HEK293 (cell line): ENCODE results near the gene CLASP1.
"Not testable (repeated sequence)": the region's sequence is repeated elsewhere in the genome, so short reads cannot be mapped to it uniquely, and the experiment has no call there.

Experiments
- CTCF ChIA-PET: fragments of 350-600 bp; formaldehyde crosslinking; extraction: SDS; loops from one replicate; lab custom pipeline; 2021; ENCODE audit warnings: antibody characterized with exemption; lab: Yijun Ruan, JAX
- POLR2A ChIA-PET: fragments of 300-600 bp; formaldehyde crosslinking; extraction: SDS; loops from one replicate; lab custom pipeline; 2020; ENCODE audit warnings: antibody characterized with exemption, inconsistent platforms; lab: Yijun Ruan, JAX
- H3K27ac ChIP-seq: fragments of 200-500 bp; sonication (Bioruptor generic); 2 replicates; pipeline ENCODE4 v1.5.1; 2014; ENCODE audit warnings: low read depth, low read length, control low read depth, inconsistent platforms; ENCODE audit errors: extremely low read depth
- H3K36me3 ChIP-seq, 2 experiments: fragments of 200-500 bp in 1 of 2; sonication (Bioruptor generic) in 1 of 2; 1 replicate in 1 of 2; 2 replicates in 1 of 2; pipeline ENCODE4 v1.5.1; 2014 to 2017; ENCODE audit warnings: inconsistent platforms in 2 of 2, low read length in 2 of 2; ENCODE audit not compliant: control insufficient read depth in 2 of 2, insufficient read depth in 1 of 2
- H3K4me1 ChIP-seq: fragments of 200-500 bp; sonication (Bioruptor generic); 2 replicates; pipeline ENCODE4 v1.5.1; 2014; ENCODE audit warnings: mild to moderate bottlenecking, low read length, inconsistent platforms; ENCODE audit not compliant: control insufficient read depth, insufficient read depth
- H3K4me3 ChIP-seq: 2 replicates; pipeline ENCODE4 v1.5.1; 2011; ENCODE audit warnings: low read depth, mild to moderate bottlenecking, control low read depth, low read length, moderate library complexity
- H3K9me3 ChIP-seq: fragments of 200-500 bp; sonication (Bioruptor generic); 2 replicates; pipeline ENCODE4 v1.5.1; 2014; ENCODE audit warnings: low read depth, low read length, inconsistent platforms; ENCODE audit not compliant: control insufficient read depth, insufficient read depth
- IKZF3 ChIP-seq: fragments of 450-650 bp; IDR thresholded peaks from 2 replicates; pipeline ENCODE4 v1.5.0; 2018; ENCODE audit warnings: missing biosample characterization, mild to moderate bottlenecking, missing genetic modification characterization, moderate library complexity
- ZBTB17 ChIP-seq: fragments of 450-650 bp; formaldehyde crosslinking; IDR thresholded peaks from 2 replicates; pipeline ENCODE4 v1.5.1; 2016; ENCODE audit warnings: missing biosample characterization, missing genetic modification characterization
- ZNF146 ChIP-seq: fragments of 450-650 bp; formaldehyde crosslinking; IDR thresholded peaks from 2 replicates; pipeline ENCODE4 v1.5.1; 2016; ENCODE audit warnings: missing biosample characterization, missing genetic modification characterization
- ZNF48 ChIP-seq: fragments of 450-650 bp; formaldehyde crosslinking; IDR thresholded peaks from 2 replicates; pipeline ENCODE4 v1.5.1; 2016; ENCODE audit warnings: missing biosample characterization, missing genetic modification characterization
- ZNF549 ChIP-seq: fragments of 450-650 bp; IDR thresholded peaks from 2 replicates; pipeline ENCODE4 v1.5.1; 2018; ENCODE audit warnings: missing biosample characterization, missing genetic modification characterization, mild to moderate bottlenecking, inconsistent platforms, moderate library complexity
- ZNF555 ChIP-seq: fragments of 450-650 bp; formaldehyde crosslinking; conservative IDR thresholded peaks from 2 replicates; pipeline ENCODE4 v1.5.1; 2017; ENCODE audit warnings: missing biosample characterization, mild to moderate bottlenecking, missing genetic modification characterization, inconsistent platforms
- ZNF600 ChIP-seq: fragments of 450-650 bp; formaldehyde crosslinking; IDR thresholded peaks from 2 replicates; pipeline ENCODE4 v1.5.1; 2016; ENCODE audit warnings: missing biosample characterization, missing genetic modification characterization
- ZNF621 ChIP-seq: fragments of 450-650 bp; formaldehyde crosslinking; IDR thresholded peaks from 2 replicates; pipeline ENCODE4 v1.5.1; 2017; ENCODE audit warnings: missing biosample characterization, missing genetic modification characterization
- ZNF785 ChIP-seq: fragments of 450-650 bp; formaldehyde crosslinking; IDR thresholded peaks from 2 replicates; pipeline ENCODE4 v1.5.1; 2016; ENCODE audit warnings: missing biosample characterization, missing genetic modification characterization
- TF ChIP-seq, protein P1 (sequence below): fragments of 450-650 bp; formaldehyde crosslinking; IDR thresholded peaks from 2 replicates; pipeline ENCODE4 v1.5.1; 2016; ENCODE audit warnings: missing biosample characterization, missing genetic modification characterization
- TF ChIP-seq, protein P2 (sequence below): fragments of 450-650 bp; formaldehyde crosslinking; IDR thresholded peaks from 2 replicates; pipeline ENCODE4 v1.5.1; 2016; ENCODE audit warnings: missing biosample characterization, missing genetic modification characterization
- TF ChIP-seq, protein P3 (sequence below): fragments of 450-650 bp; formaldehyde crosslinking; IDR thresholded peaks from 2 replicates; pipeline ENCODE4 v1.5.1; 2016; ENCODE audit warnings: missing biosample characterization, missing genetic modification characterization
- TF ChIP-seq, protein P4 (sequence below): fragments of 450-650 bp; formaldehyde crosslinking; IDR thresholded peaks from 2 replicates; pipeline ENCODE4; 2016; ENCODE audit warnings: missing biosample characterization, missing genetic modification characterization

CLASP1 gene

DNA sequence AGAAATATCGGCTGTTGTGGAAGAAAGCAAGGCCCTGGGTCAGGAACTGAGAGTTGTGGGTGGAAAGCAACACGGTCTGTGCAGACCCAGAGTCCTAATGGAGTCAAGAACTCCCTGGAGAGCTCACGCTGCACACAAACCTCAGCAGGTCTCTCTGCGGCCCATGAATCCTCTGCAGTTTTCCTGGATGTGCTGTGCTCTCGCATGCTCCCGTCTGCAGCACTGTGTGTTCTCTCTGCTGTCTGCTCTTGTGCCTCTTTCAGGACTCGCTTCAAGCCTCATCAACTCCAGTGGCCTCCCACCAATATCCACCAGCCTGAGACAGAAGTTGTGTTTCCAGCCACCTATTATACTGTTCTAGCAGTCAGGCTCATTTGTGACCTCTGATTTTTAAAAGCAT lies 94.3 kb downstream of the CLASP1 start:
- no peaks in the 10 kb centered on the region for H3K4me1 ChIP-seq
- H3K4me3 ChIP-seq: no peak overlapping the region
- TF ChIP-seq ZNF600 (tag by site-specific recombination) (0 out of 2 replicates have a peak, but pooled peaks have one; percentile 19), ZNF48 (tag by site-specific recombination) (no peak), ZBTB17 (tag by site-specific recombination) (0 out of 2 replicates have a peak, but pooled peaks have one; percentile 8)
- H3K27ac ChIP-seq: no peak overlapping the region
- ChIA-PET CTCF (no interaction called here), POLR2A (no interaction called here)
- no peaks in the 10 kb centered on the region for H3K9me3 ChIP-seq
- no peaks in the 10 kb centered on the region; a peak in 1 of 3 replicates for H3K36me3 ChIP-seq

DNA sequence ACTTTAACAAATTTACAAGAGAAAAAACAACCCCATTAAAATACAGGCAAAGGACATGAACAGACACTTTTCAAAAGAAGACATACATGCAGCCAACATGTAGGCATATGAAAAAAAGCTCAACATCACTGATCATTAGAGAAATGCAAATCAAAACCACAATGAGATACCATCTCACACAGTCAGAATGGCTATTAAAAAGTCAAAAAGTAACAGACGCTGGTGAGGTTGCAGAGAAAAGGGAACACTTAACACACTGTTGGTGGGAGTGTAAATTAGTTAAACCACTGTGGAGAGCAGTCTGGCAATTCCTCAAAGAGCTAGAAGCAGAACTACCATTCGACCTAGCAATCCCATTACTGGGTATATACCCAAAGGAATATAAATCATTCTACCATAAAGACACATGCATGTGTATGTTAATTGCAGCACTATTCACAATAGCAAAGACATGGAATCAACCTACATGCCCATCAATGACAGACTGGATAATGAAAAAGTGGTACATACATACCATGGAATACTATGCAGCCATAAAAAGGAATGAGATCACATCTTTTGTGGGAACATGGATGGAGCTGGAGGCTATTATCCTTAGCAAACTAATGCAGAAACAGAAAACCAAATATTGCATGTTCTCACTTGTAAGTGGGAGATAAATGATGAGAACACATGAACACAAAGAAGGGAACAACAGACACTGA lies 96.6 kb downstream of the CLASP1 start:
- H3K4me3 ChIP-seq, POLR2A ChIA-PET, H3K4me1 ChIP-seq, H3K36me3 ChIP-seq, H3K9me3 ChIP-seq, H3K27ac ChIP-seq: not testable (repeated sequence)
- TF ChIP-seq ZNF146: peak; percentile 90
- TF ChIP-seq, protein P1, sequence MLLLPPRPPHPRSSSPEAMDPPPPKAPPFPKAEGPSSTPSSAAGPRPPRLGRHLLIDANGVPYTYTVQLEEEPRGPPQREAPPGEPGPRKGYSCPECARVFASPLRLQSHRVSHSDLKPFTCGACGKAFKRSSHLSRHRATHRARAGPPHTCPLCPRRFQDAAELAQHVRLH (tag by site-specific recombination): peak; percentile 75
- CTCF ChIA-PET: interaction anchor here (0.6 kb wide), 1 partner anchor 16 kb away, joined by 3 read pairs; no protein-coding TSS in a partner anchor

DNA sequence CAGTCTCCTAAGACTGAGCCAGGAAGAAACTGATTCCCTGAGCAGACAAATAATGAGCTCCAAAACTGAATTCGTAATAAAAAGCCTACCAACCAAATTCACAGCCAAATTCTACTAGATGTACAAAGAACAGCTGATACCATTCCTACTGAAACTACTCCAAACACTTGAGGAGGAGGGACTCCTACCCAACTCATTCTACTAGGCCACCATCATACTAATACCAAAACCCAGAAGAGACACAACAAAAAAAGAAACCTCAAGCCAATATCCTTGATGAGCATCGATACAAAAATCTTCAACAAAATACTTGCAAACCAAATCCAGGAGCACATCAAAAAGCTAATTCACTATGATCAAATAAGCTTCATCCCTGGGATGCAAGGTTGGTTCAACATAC lies 98.6 kb downstream of the CLASP1 start:
- Histone ChIP-seq H3K27ac (no peak overlapping the region), H3K4me3 (no peak overlapping the region), H3K36me3 (no peaks in the 10 kb centered on the region; a peak in 1 of 3 replicates), H3K9me3 (no peaks in the 10 kb centered on the region), H3K4me1 (no peaks in the 10 kb centered on the region)
- ChIA-PET POLR2A (no interaction called here), CTCF (interaction anchor here (1.0 kb wide), 1 partner anchor 168 kb away, joined by 3 read pairs; no protein-coding TSS in a partner anchor)
- TF ChIP-seq ZNF785 (tag by site-specific recombination) (no peak), ZNF549 (no peak), ZNF555 (tag by site-specific recombination) (no peak), IKZF3 (tag by site-specific recombination) (no peak), ZNF621 (tag by site-specific recombination) (no peak)
- TF ChIP-seq, protein P2, sequence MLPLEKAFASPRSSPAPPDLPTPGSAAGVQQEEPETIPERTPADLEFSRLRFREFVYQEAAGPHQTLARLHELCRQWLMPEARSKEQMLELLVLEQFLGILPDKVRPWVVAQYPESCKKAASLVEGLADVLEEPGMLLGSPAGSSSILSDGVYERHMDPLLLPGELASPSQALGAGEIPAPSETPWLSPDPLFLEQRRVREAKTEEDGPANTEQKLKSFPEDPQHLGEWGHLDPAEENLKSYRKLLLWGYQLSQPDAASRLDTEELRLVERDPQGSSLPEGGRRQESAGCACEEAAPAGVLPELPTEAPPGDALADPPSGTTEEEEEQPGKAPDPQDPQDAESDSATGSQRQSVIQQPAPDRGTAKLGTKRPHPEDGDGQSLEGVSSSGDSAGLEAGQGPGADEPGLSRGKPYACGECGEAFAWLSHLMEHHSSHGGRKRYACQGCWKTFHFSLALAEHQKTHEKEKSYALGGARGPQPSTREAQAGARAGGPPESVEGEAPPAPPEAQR (tag by site-specific recombination): no peak
- TF ChIP-seq, protein P3, sequence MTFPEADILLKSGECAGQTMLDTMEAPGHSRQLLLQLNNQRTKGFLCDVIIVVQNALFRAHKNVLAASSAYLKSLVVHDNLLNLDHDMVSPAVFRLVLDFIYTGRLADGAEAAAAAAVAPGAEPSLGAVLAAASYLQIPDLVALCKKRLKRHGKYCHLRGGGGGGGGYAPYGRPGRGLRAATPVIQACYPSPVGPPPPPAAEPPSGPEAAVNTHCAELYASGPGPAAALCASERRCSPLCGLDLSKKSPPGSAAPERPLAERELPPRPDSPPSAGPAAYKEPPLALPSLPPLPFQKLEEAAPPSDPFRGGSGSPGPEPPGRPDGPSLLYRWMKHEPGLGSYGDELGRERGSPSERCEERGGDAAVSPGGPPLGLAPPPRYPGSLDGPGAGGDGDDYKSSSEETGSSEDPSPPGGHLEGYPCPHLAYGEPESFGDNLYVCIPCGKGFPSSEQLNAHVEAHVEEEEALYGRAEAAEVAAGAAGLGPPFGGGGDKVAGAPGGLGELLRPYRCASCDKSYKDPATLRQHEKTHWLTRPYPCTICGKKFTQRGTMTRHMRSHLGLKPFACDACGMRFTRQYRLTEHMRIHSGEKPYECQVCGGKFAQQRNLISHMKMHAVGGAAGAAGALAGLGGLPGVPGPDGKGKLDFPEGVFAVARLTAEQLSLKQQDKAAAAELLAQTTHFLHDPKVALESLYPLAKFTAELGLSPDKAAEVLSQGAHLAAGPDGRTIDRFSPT (tag by site-specific recombination): no peak
- TF ChIP-seq, protein P4, sequence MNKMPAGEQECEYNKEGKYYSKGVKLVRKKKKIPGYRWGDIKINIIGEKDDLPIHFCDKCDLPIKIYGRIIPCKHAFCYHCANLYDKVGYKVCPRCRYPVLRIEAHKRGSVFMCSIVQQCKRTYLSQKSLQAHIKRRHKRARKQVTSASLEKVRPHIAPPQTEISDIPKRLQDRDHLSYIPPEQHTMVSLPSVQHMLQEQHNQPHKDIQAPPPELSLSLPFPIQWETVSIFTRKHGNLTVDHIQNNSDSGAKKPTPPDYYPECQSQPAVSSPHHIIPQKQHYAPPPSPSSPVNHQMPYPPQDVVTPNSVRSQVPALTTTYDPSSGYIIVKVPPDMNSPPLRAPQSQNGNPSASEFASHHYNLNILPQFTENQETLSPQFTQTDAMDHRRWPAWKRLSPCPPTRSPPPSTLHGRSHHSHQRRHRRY (tag by site-specific recombination): no peak
